ENCODE measurements around the gene COL8A1.

The COL8A1 gene

GRCh38 chr3:99817437-99818240 lies 179.2 kb downstream of the COL8A1 start, which contains the start of gene CMSS1:
CMSS1 (plus strand) TSS chr3:99817862.
- CTCF ChIA-PET: interaction anchor here (2.0 kb wide), 1 partner anchor 9 kb away, joined by 5 read pairs; no protein-coding TSS in a partner anchor
- peak; percentile 91 for DNase-seq (ENCODE audit: extremely low spot score)
- POLR2A ChIA-PET: interaction anchor here (0.6 to 1.9 kb wide), 13 partner anchors 9 to 445 kb away, joined by 3 to 13 read pairs (median 3); partner anchors contain the start of gene TBC1D23

GRCh38 chr3:99818818-99819217 lies 180.4 kb downstream of the COL8A1 start:
- ChIA-PET POLR2A (interaction anchor here (1.9 kb wide), 1 partner anchor 10 kb away, joined by 6 read pairs; no protein-coding TSS in a partner anchor), CTCF (no interaction called here)
- no peak for TF ChIP-seq PKNOX1 (IDR thresholded peaks at IDR 0.05)
- no peak for TF ChIP-seq FOXM1 (IDR thresholded peaks at IDR 0.05; ENCODE audit: borderline replicate concordance)
- TF ChIP-seq L3MBTL2 (conservative IDR thresholded peaks at IDR 0.05): no peak
- TF ChIP-seq LEF1 (IDR thresholded peaks at IDR 0.05; ENCODE audit: borderline replicate concordance): no peak
- TF ChIP-seq ELF4 (IDR thresholded peaks at IDR 0.05): no peak
- TF ChIP-seq SP1 (IDR thresholded peaks at IDR 0.05): no peak
- no peak for TF ChIP-seq ZNF384 (IDR thresholded peaks at IDR 0.05)
- no peak for DNase-seq (ENCODE audit: extremely low spot score)

More at GRCh38 chr3:99817437-99818240, 179.2 kb downstream of the COL8A1 start, which contains the start of gene CMSS1:
- TF ChIP-seq HDGF (IDR thresholded peaks at IDR 0.05; ENCODE audit: borderline replicate concordance) (no peak), ZNF384 (IDR thresholded peaks at IDR 0.05) (no peak), NFRKB (IDR thresholded peaks at IDR 0.05) (peak; percentile 68; the same call in 1 of the 2 replicates), FOXA1 (IDR thresholded peaks at IDR 0.05) (no peak), TARDBP (IDR thresholded peaks at IDR 0.05) (peak; percentile 29; the same call in 1 of the 2 replicates), SP1 (IDR thresholded peaks at IDR 0.05) (no peak), BHLHE40 (IDR thresholded peaks at IDR 0.05; ENCODE audit: borderline replicate concordance) (no peak), CTBP1 (IDR thresholded peaks at IDR 0.05; ENCODE audit: borderline replicate concordance) (no peak; the same call in 1 of the 2 replicates), ELF4 (IDR thresholded peaks at IDR 0.05) (peak; percentile 8; the same call in 1 of the 2 replicates), PKNOX1 (IDR thresholded peaks at IDR 0.05) (no peak), FOXK2 (IDR thresholded peaks at IDR 0.05) (peak; percentile 65; the same call in 1 of the 2 replicates), LEF1 (IDR thresholded peaks at IDR 0.05; ENCODE audit: borderline replicate concordance) (peak; percentile 61; the same call in 1 of the 2 replicates), ARNT (IDR thresholded peaks at IDR 0.05) (no peak), SUZ12 (IDR thresholded peaks at IDR 0.05) (no peak), FOXM1 (IDR thresholded peaks at IDR 0.05; ENCODE audit: borderline replicate concordance) (no peak), L3MBTL2 (conservative IDR thresholded peaks at IDR 0.05) (peak; percentile 98)

- no peak for DNase-seq (ENCODE audit: extremely low spot score)
- POLR2A ChIA-PET: interaction anchor here (1.0 kb wide), 2 partner anchors 10 to 437 kb away, joined by 3 read pairs; partner anchors contain the start of gene TBC1D23
- CTCF ChIA-PET: interaction anchor here (0.9 to 1.6 kb wide), 3 partner anchors 8 to 430 kb away, joined by 3 to 11 read pairs (median 4); no protein-coding TSS in a partner anchor
- TF ChIP-seq ZNF384 (IDR thresholded peaks at IDR 0.05): peak; percentile 86
- no peak for TF ChIP-seq ELF4 (IDR thresholded peaks at IDR 0.05)
Measured at GRCh38 chr3:99823723-99824711, 185.6 kb downstream of the COL8A1 start.

- TF ChIP-seq FOXA1 (IDR thresholded peaks at IDR 0.05): no peak
- TF ChIP-seq PKNOX1 (IDR thresholded peaks at IDR 0.05): no peak
- TF ChIP-seq L3MBTL2 (conservative IDR thresholded peaks at IDR 0.05): no peak
- no peak for TF ChIP-seq HDGF (IDR thresholded peaks at IDR 0.05; ENCODE audit: borderline replicate concordance)
- TF ChIP-seq ELF4 (IDR thresholded peaks at IDR 0.05): no peak
- no peak for TF ChIP-seq FOXM1 (IDR thresholded peaks at IDR 0.05; ENCODE audit: borderline replicate concordance)
- no peak for TF ChIP-seq BHLHE40 (IDR thresholded peaks at IDR 0.05; ENCODE audit: borderline replicate concordance)
- TF ChIP-seq FOXK2 (IDR thresholded peaks at IDR 0.05): no peak
- no peak for TF ChIP-seq NFRKB (IDR thresholded peaks at IDR 0.05)
- no peak for TF ChIP-seq CTBP1 (IDR thresholded peaks at IDR 0.05; ENCODE audit: borderline replicate concordance)
- no peak for TF ChIP-seq LEF1 (IDR thresholded peaks at IDR 0.05; ENCODE audit: borderline replicate concordance)
- no peak for TF ChIP-seq ZNF384 (IDR thresholded peaks at IDR 0.05)
- no peak for DNase-seq (ENCODE audit: extremely low spot score)
- ChIA-PET POLR2A (no interaction called here), CTCF (no interaction called here)
Measured at GRCh38 chr3:99825004-99825640, 186.7 kb downstream of the COL8A1 start.

- DNase-seq (ENCODE audit: extremely low spot score): no peak
- TF ChIP-seq TARDBP (IDR thresholded peaks at IDR 0.05) (no peak), ARNT (IDR thresholded peaks at IDR 0.05) (no peak), ELF4 (IDR thresholded peaks at IDR 0.05) (no peak), LEF1 (IDR thresholded peaks at IDR 0.05; ENCODE audit: borderline replicate concordance) (no peak), NFRKB (IDR thresholded peaks at IDR 0.05) (no peak), FOXA1 (IDR thresholded peaks at IDR 0.05) (no peak), PKNOX1 (IDR thresholded peaks at IDR 0.05) (no peak), FOXM1 (IDR thresholded peaks at IDR 0.05; ENCODE audit: borderline replicate concordance) (no peak), CTBP1 (IDR thresholded peaks at IDR 0.05; ENCODE audit: borderline replicate concordance) (no peak), HDGF (IDR thresholded peaks at IDR 0.05; ENCODE audit: borderline replicate concordance) (no peak), SP1 (IDR thresholded peaks at IDR 0.05) (no peak), FOXK2 (IDR thresholded peaks at IDR 0.05) (no peak), SUZ12 (IDR thresholded peaks at IDR 0.05) (no peak), ZNF384 (IDR thresholded peaks at IDR 0.05) (no peak), L3MBTL2 (conservative IDR thresholded peaks at IDR 0.05) (no peak), BHLHE40 (IDR thresholded peaks at IDR 0.05; ENCODE audit: borderline replicate concordance) (no peak)
- CTCF ChIA-PET: no interaction called here
- POLR2A ChIA-PET: no interaction called here
Measured at GRCh38 chr3:99829844-99830243, 191.4 kb downstream of the COL8A1 start.
